GM18873 (cell line): ENCODE measurements around the gene SLC6A4.

Source experiments
- ATAC-seq: cut with Tn5 transposase; IDR thresholded peaks from one replicate; pipeline ENCODE4 v1.9.1; 2021; ENCODE audit warnings: mild to moderate bottlenecking, moderate library complexity, moderate number of reproducible peaks; ENCODE audit not compliant: unreplicated experiment, low FRiP score

Gene SLC6A4

GRCh38 chr17:30235386-30236296, at the start of gene SLC6A4:
Gene SLC6A4, minus strand, starts transcription at chr17:30235697. Its CDS starts 13,739 bp downstream, at chr17:30221958.
- ATAC-seq, result no peak

DNA sequence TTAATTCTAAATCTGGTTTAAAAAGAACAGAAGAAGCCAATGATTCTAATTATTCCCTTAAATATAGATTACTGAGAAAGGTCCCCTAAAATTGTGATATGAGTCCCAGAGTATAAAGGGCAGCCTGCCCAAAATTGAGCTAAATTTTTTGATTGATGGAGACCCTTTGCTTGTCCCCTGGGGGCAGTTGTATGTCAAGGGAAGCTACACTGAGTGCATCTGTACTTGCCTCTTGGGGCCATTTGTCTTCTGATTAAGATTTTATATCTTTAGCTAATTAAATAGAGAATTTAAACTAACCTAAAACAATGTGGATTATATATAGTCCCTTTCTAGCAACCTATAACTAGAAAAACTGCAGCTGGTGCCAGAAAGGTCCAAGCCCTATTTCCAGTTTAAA, 43.7 kb upstream of the SLC6A4 start:
- no peak for ATAC-seq

DNA sequence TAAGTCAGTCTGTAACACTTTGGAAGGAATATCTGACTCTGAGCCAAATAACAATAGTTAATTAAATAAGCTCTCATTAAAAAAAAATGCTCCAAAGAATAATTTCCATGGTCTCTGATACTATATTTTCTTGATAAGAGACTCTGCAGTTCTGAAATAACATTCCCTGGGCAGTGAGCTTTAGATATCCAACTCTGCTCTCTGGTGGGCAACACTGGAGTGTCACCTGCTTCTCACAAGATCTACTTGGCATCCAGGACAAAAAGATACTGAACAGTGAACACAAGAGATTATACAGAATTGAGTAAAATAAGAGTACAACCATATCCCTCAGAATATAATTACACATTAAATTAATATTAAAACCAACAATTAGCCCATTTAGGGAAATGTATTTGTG, 42.5 kb upstream of the SLC6A4 start:
- no peak for ATAC-seq

DNA sequence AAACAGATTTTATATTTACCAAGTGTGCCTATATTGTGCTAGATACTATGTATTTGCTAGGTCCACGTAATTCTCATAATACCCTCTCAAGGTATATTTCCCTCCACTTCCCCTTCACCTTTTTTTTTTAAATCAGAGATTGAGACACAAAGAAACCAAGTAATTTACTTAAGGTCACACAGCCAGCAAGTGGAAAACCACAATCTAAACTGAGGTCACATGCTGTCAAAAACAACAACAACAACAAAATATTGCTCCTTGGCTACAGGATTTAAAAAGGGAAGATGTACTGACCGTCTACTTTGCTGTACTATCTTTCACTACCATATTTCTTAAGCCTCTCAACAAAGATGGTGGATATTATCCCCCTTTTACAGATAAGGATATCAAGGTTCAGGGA, 40.4 kb upstream of the SLC6A4 start:
- no peak for ATAC-seq

DNA sequence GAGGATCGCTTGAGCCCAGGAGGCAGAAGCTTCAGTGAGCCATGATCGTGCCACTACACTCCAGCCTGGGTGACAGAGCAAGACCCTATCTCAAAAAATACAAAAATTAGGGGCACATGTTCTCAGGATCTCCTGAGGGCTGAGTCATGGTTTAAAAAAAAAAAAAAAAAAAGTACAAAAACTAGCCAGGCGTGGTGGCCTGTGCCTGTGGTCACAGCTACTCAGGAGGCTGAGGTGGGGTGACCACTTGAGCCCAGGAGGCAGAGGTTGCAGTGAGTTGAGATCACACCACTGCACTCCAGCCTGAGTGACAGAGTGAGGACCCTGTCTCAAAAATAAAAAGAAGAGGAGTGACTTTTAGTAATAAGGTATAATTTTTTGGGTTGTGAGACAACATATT, 39.4 kb upstream of the SLC6A4 start:
- no peak for ATAC-seq

GRCh38 chr17:30273373-30273772, 37.9 kb upstream of the SLC6A4 start:
- no peak for ATAC-seq

GRCh38 chr17:30271102-30271501, 35.6 kb upstream of the SLC6A4 start:
- no peak for ATAC-seq

DNA sequence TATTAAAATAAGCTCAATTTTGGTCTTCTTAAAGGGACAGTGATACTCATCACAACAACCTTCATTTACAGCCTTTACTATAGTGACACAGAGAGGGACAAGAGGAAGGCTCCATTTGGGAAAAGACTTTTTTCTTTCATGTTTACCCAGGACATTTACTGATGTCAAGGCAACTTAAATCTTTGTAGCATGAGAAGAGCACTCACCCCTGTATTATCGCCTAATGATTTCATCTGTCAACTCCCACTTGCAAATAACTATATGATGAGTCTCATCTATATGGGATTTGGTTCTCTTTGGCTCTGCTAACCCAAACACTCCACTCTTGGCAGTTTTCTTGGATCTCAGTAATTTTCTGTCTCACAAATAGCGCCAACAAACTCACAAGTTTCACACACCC, 32.1 kb upstream of the SLC6A4 start:
- no peak for ATAC-seq

- ATAC-seq, result no peak
Observed at GRCh38 chr17:30263552-30264333, 28.2 kb upstream of the SLC6A4 start.

DNA sequence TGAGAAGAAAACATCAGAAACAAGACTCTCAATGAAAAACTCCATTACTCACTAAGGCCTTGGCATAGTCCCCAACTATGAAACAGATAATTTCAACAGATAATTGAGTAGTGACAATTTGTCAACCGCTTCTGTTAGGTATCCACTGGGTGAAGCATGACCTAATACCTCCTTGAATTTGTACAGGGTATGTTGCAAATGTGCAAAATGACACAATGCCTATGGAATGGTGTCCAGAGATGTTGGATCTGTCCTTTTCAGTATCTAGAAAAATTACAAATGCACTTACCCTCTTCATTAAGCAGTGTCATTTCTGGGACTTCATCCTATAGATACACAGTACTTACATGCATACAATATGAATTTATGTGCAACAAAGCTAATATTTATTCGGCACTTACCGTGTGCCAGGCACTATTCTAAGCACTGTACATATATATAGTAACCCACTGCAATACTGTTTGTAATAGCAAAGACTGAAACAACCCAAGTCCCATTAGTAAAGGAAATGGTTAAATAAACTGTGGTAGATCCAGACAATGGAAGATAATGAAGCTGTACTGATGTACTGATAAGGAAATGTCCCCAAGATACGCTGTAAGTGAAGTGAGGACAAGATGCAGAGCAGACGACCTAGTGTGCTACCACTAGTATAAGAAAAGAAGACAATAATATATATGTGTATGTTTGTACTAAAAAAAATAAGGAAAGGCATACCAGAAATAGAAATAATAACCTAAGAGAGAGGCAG, 21.4 kb upstream of the SLC6A4 start:
- ATAC-seq, result no peak

DNA sequence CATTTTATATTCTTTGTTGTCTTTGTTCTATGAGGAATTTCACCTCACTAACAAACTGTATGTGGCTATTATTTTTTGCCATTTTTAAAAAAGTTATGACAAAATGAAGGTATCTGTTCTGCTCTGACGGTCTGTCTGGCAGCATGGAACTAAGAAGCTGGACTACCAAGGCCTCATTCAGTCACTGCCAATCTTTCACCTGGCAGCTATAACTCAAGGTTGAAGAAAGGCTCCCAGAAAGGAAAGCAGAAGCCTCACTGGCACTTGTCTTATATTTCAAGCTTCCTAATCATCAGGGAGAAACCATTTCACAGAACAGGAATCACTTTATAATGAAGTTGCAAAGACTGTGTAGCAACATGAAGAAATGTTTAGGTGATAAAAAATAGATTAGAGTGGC, 18.7 kb upstream of the SLC6A4 start:
- ATAC-seq, result no peak

- ATAC-seq, result no peak
Observed at GRCh38 chr17:30253312-30253711, 17.8 kb upstream of the SLC6A4 start.

GRCh38 chr17:30251931-30252330, 16.4 kb upstream of the SLC6A4 start:
- no peak for ATAC-seq

GRCh38 chr17:30249460-30249859, 14.0 kb upstream of the SLC6A4 start:
- no peak for ATAC-seq

DNA sequence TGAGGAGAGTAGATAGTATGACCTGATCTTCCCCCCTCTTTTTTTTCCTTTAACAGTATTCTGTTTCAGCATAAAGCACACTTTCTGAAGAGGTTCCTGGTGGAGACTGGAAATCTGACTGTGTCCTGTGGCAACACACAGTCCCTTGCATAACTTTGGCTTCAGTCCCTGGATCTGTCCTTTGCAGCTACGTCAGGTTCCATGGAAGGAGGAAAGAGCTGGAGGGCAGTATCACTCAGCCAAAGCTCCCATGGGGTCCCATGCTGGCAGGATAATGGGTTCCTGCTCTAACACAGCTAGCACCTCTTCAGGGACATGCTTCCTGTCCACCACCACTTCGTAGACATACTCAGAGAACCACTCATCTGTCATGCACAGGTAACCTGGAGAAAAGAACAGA, 13.3 kb upstream of the SLC6A4 start:
- ATAC-seq, result no peak

DNA sequence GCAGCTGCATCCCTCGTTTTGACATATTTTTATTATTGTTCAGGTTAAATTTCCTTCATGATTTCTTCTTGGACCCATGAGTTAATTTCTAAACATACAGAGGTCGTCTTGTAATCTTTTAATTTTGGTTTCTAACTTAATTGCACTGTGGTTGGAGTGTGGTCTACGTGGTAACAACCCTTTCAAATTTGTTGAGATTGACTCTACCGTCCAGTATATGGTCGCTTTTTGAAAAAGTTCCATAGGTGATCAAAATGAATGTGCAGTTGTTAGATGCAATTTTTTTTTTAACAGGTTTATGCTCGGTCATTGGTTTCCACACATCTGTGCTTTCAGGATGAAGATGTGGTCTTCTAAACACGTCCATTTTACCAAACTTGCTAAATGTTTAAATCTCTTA, 11.0 kb upstream of the SLC6A4 start:
- ATAC-seq, result no peak

DNA sequence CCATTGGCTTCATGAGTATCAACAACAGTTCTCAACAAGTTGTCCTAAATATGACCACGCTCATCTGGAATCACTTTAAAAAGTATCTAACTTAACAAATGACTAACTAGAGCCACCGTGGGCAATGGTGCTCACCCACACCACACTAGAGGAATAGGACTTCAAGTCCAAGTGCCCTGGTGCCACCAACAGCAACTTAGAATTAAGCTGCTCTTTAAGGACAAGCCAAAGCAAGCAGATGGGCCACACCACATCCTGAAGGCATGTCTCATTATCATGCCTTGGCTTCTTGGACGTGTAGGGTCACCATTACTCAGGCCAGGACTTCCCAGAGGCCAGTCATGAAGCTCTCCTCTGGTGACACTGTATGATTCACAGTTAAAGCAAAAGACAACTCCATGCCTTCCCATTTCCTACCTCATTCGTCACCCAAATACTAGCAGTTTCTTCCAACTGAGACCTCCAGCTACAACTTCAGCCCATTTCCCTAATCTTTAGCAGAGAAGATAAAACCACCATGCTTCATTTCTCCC, 9.4 kb upstream of the SLC6A4 start:
- ATAC-seq, result no peak

- no peak for ATAC-seq
Observed at GRCh38 chr17:30243568-30243967, 8.1 kb upstream of the SLC6A4 start.

DNA sequence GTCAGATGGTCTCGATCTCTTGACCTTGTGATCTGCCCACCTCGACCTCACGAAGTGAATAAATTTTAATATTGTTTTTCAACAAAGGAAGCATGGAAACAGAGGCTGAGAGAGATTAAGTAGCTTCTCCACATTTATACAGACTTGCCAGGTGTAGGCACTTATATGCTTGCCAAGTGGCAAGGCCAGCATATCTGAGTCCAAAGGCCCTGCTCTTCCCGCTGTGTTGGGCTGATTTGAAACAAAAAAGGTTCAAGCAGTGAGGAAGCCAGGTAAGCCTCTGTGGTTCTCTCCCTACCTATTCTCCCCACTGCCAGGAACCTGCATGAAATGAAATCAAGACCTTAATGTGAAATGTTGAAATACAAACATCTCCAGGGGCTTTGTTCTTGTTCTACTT, 7.5 kb upstream of the SLC6A4 start:
- no peak for ATAC-seq

GRCh38 chr17:30241051-30241450, 5.6 kb upstream of the SLC6A4 start:
- no peak for ATAC-seq

DNA sequence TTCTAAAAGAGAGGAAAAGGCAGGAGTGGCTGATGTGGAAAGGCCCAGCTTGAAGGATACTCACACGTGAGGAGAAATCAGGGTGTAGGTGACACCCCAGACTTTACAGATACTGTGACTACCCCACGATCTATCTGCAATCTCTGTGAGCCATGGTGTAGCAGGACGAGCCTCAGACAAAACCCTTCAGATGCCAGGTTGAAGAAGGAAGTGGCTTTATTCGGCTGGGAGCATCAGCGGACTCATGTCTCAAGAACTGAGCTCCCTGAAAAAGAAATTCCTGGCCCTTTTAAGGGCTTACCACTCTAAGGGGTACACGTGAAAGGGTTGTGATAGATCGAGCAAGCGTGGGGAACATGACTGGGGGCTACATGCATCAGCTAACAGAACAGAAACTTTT, 4.7 kb upstream of the SLC6A4 start:
- no peak for ATAC-seq
